Thyroid gland (tissue), 4 donors: ENCODE data around the gene CHST11.

Experiments used
- POLR2A ChIP-seq, 2 donors: fragments of 450-650 bp; IDR thresholded peaks; one replicate each; pipeline ENCODE4 v1.6.1; 2017; ENCODE audit warnings: antibody characterized with exemption in 2 of 2, mild to moderate bottlenecking in 2 of 2, moderate library complexity in 1 of 2
- TF ChIP-seq, protein P1 (sequence below), 6 experiments: fragments of 200-600 bp in 3 of 6; fragments of 450-650 bp in 3 of 6; sonication (generic) in 3 of 6; IDR thresholded peaks; one replicate each; pipeline ENCODE4 v1.5.1; 2016 to 2019; ENCODE audit warnings: antibody characterized with exemption in 6 of 6, mild to moderate bottlenecking in 2 of 6, inconsistent platforms in 1 of 6, moderate library complexity in 1 of 6

DNA sequence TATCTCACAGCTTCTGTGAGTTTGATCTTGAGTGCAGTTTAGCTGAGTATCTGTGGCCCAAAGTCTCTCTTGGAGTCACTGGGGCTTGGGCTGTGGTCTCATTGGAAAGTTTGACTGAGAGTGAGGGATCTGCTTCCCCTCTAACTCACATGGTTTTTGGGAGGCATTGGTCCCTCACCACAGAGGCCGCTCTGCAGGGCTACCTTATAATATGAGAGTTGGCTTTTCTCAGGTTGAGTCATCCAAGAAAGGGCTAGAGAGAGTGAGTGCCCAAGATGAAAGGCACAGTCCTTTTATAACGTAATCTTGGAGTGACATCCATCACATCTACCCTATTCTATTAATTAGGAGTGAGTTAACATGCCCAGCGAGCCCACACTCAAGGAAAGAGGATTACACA is 325.5 kb downstream of the CHST11 start:
- TF ChIP-seq POLR2A (IDR thresholded peaks at IDR 0.05): no peak
- TF ChIP-seq, protein P1, sequence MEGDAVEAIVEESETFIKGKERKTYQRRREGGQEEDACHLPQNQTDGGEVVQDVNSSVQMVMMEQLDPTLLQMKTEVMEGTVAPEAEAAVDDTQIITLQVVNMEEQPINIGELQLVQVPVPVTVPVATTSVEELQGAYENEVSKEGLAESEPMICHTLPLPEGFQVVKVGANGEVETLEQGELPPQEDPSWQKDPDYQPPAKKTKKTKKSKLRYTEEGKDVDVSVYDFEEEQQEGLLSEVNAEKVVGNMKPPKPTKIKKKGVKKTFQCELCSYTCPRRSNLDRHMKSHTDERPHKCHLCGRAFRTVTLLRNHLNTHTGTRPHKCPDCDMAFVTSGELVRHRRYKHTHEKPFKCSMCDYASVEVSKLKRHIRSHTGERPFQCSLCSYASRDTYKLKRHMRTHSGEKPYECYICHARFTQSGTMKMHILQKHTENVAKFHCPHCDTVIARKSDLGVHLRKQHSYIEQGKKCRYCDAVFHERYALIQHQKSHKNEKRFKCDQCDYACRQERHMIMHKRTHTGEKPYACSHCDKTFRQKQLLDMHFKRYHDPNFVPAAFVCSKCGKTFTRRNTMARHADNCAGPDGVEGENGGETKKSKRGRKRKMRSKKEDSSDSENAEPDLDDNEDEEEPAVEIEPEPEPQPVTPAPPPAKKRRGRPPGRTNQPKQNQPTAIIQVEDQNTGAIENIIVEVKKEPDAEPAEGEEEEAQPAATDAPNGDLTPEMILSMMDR (IDR thresholded peaks at IDR 0.05): no peak
